A673 (cell line): ENCODE results near the gene POLE2. TPM values are rescaled to one million over a fixed set of nuclear protein-coding genes. Genes with fewer than 3 reads are reported as not detected.

Experiments
- BruUV-seq: library from RNA; stranded (reverse); fragments of 400-500 nt; replicated peaks from 2 replicates; lab custom pipeline; 2021; lab: Mats Ljungman, UMichigan
- CTCF ChIA-PET: fragments of 300-600 bp; sonication (Branson Sonifier 250); formaldehyde crosslinking; loops from one replicate; lab custom pipeline; 2022; ENCODE audit warnings: antibody characterized with exemption; lab: Charles Lee
- POLR2A ChIA-PET: fragments of 300-600 bp; sonication (Branson Sonifier 250); formaldehyde crosslinking; loops from one replicate; lab custom pipeline; 2022; ENCODE audit warnings: antibody characterized with exemption; ENCODE audit not compliant: low non-redundant PET; lab: Charles Lee
- DNase-seq: peaks from one replicate; pipeline ENCODE4 v3.0.0-alpha.2; 2015; ENCODE audit warnings: low spot score
- H3K27ac ChIP-seq: fragments of 200-600 bp; sonication (generic); 2 replicates; pipeline ENCODE4 v1.5.1; 2016; ENCODE audit warnings: mixed run types, low read depth, mild to moderate bottlenecking, mixed read lengths, antibody characterized with exemption, low read length; ENCODE audit not compliant: poor library complexity, severe bottlenecking
- H3K27me3 ChIP-seq: fragments of 200-600 bp; sonication (generic); replicated peaks from 2 replicates; pipeline ENCODE4 v1.6.1; 2017; ENCODE audit warnings: mixed run types, low read depth, mild to moderate bottlenecking, mixed read lengths, antibody characterized with exemption, low read length; ENCODE audit not compliant: insufficient read depth, poor library complexity
- H3K36me3 ChIP-seq: fragments of 200-600 bp; sonication (generic); 2 replicates; pipeline ENCODE4 v1.6.1; 2016; ENCODE audit warnings: mixed run types, mild to moderate bottlenecking, mixed read lengths, antibody characterized with exemption, low read length; ENCODE audit not compliant: insufficient read depth, poor library complexity, severe bottlenecking
- H3K4me1 ChIP-seq: fragments of 200-600 bp; sonication (generic); 2 replicates; pipeline ENCODE4 v1.6.1; 2017; ENCODE audit warnings: mixed run types, mild to moderate bottlenecking, mixed read lengths, antibody characterized with exemption, low read length; ENCODE audit not compliant: insufficient read depth, poor library complexity, severe bottlenecking
- H3K4me3 ChIP-seq: fragments of 200-600 bp; sonication (generic); 2 replicates; pipeline ENCODE4 v1.5.1; 2016; ENCODE audit warnings: low read depth, mixed run types, mild to moderate bottlenecking, mixed read lengths, low read length; ENCODE audit not compliant: poor library complexity, severe bottlenecking
- H3K9me3 ChIP-seq: fragments of 200-600 bp; sonication (generic); 2 replicates; pipeline ENCODE4 v1.6.1; 2016; ENCODE audit warnings: mixed run types, low read depth, mild to moderate bottlenecking, mixed read lengths, antibody characterized with exemption, low read length; ENCODE audit not compliant: poor library complexity, severe bottlenecking
- CTCF ChIP-seq: fragments of 300-800, 200-600 bp; sonication (generic); conservative IDR thresholded peaks from 2 replicates; pipeline ENCODE4 v1.5.1; 2017; ENCODE audit warnings: low read depth, mild to moderate bottlenecking, antibody characterized with exemption, low read length, moderate library complexity, mixed read lengths
- EZH2 ChIP-seq: fragments of 200-600 bp; sonication (generic); IDR thresholded peaks from 2 replicates; pipeline ENCODE4 v1.6.1; 2017; ENCODE audit warnings: borderline replicate concordance, low read depth, mild to moderate bottlenecking, mixed read lengths, antibody characterized with exemption, low read length; ENCODE audit not compliant: poor library complexity, severe bottlenecking
- intact Hi-C: fragments of 100-400 bp; cut with micrococcal nuclease; formaldehyde crosslinking; loops from one replicate; pipeline ENCODE4 v1.10.0; 2022; ENCODE audit not compliant: unreplicated experiment
- total RNA-seq: library from RNA; stranded (reverse); gene quantifications from 2 replicates; pipeline ENCODE4 v1.2.3, GENCODE V29; 2021

POLE2 gene
- total RNA-seq, 1 experiment from 2014 or later, result 42.1 TPM

DNA sequence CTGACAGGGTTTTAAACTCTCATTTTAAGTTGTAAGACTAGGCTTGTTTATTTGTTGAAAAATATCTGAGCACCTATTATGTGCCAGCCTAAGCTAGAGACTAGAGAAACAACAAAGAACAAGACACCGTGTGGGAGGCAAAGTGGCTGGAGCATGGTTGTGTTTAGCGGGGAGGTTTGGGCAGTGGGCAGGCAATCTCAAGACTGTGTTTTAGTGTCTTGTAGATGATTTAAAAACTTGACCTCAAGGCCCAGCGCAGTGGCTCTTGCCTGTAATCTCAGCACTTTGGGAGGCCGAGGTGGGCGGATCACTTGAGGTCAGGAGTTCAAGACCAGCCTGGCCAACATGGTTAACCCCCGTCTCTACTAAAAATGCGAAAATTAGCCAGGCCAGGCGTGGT is 75.3 kb downstream of the POLE2 start:
- POLR2A ChIA-PET, result no interaction called here
- intact Hi-C loops, result no loop called here
- Histone ChIP-seq H3K4me3 (no peak overlapping the region), H3K4me1 (no peaks in the 10 kb centered on the region), H3K27ac (no peak overlapping the region), H3K36me3 (peaks cover 34% of the 10 kb centered on the region), H3K9me3 (no peaks in the 10 kb centered on the region), H3K27me3 (no peaks in the 10 kb centered on the region)
- BruUV-seq, result no TSS peak
- CTCF ChIA-PET, result no interaction called here
- DNase-seq, result no peak
- no peak for TF ChIP-seq EZH2
- TF ChIP-seq CTCF, result no peak

GRCh38 chr14:49612251-49612650 is 75.8 kb downstream of the POLE2 start:
- Histone ChIP-seq H3K9me3 (no peaks in the 10 kb centered on the region), H3K27me3 (no peaks in the 10 kb centered on the region), H3K4me1 (no peaks in the 10 kb centered on the region), H3K4me3 (no peak overlapping the region), H3K36me3 (peaks cover 34% of the 10 kb centered on the region), H3K27ac (no peak overlapping the region)
- CTCF ChIA-PET, result no interaction called here
- no peak for DNase-seq
- intact Hi-C loops, result no loop called here
- no peak for TF ChIP-seq EZH2
- no peak for TF ChIP-seq CTCF
- POLR2A ChIA-PET, result no interaction called here
- BruUV-seq, result no TSS peak

GRCh38 chr14:49607583-49607982 is 80.4 kb downstream of the POLE2 start:
- H3K4me1 ChIP-seq, result no peaks in the 10 kb centered on the region
- BruUV-seq, result no TSS peak
- TF ChIP-seq EZH2 (no peak), CTCF (no peak)
- POLR2A ChIA-PET, result no interaction called here
- H3K36me3 ChIP-seq, result peaks cover 30% of the 10 kb centered on the region
- CTCF ChIA-PET, result no interaction called here
- H3K4me3 ChIP-seq, result no peak overlapping the region
- H3K9me3 ChIP-seq, result no peaks in the 10 kb centered on the region
- no peak for DNase-seq
- no peaks in the 10 kb centered on the region for H3K27me3 ChIP-seq
- no peak overlapping the region for H3K27ac ChIP-seq
- intact Hi-C loops, result no loop called here
